ENCODE results near the gene COMT.

- TF ChIP-seq CTCF (IDR thresholded peaks at IDR 0.05) (no peak), EZH2 (IDR thresholded peaks at IDR 0.05) (no peak)
Measured at GRCh38 chr22:19986011-19986409, 44.4 kb downstream of the COMT start.
